SK-N-MC (cell line): ENCODE results near the gene QSOX2.

Experiments
- FOXP2 ChIP-seq: optimal IDR thresholded peaks from 2 replicates; pipeline ENCODE3; 2011; ENCODE audit warnings: mild to moderate bottlenecking, moderate library complexity; ENCODE audit not compliant: insufficient read depth; ENCODE audit errors: extremely low read length, control extremely low read depth
- POLR2AphosphoS5 ChIP-seq: IDR thresholded peaks from 2 replicates; pipeline ENCODE4 v1.6.1; 2012; ENCODE audit warnings: mild to moderate bottlenecking, low read depth, low read length, borderline replicate concordance

DNA sequence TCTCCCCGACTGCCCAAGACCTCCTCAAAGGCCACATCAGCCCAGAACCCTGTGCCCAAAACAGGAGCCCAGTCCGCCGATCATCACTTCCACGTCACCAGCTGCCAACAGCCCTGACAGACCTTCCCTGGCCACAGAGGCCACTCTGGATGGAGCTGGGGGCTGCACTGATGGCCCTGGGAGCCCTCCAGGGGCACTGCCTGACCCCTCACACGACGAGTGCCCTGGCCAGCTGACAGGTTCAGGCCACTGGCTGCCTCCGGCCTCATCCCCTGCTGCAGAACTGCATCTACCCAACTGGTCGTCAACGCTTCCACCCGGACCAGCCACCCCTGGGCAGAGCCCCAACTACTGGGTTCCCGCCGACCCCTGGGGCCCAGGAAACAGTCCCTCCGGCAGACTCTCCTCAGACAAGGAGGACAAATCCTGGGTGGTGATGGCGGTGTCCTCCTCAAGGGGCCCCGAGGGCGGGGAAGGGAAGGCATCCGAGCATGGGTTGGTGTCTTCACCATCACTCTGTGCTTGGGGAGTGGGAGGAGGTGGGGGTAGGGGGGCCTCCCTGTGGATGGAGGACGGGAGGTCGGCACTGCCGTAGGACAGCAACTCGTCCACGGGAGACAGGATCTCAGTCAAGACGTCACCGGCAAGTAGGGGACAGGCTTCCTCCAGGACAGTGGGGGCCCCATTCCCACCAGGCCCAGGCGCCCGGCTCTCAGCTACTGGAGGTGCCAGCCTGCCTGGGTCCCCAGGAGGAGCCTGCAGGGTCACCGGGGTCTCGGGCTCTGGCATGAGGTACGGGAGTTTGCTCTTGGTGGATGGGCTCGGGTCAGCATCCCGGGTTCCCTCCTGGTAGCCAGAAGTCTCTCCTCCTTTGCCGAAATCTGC, 7.9 kb upstream of the QSOX2 start:
- TF ChIP-seq POLR2AphosphoS5 (no peak), FOXP2 (no peak)
